ENCODE data around the gene FAM167B.
"Not testable (repeated sequence)": the region's sequence is repeated elsewhere in the genome, so short reads cannot be mapped to it uniquely, and the experiment has no call there.

- not testable (repeated sequence) for TF ChIP-seq POLR2A (IDR thresholded peaks at IDR 0.05; ENCODE audit: extremely low read depth, insufficient read length); CTCF (IDR thresholded peaks at IDR 0.05; ENCODE audit: low read depth, low read length); MYC (IDR thresholded peaks at IDR 0.05; ENCODE audit: low read depth, low read length); MAX (IDR thresholded peaks at IDR 0.05; ENCODE audit: low read depth, low read length)
These were observed 16.2 kb downstream of the FAM167B start for GRCh38 chr1:32263236-32263593.
